Measurements from ENCODE around the gene CRB1. TPM values are rescaled to one million over a fixed set of nuclear protein-coding genes. Genes with fewer than 3 reads are reported as not detected.

The CRB1 gene
- total RNA-seq, 1 donor, result 0.09 TPM

GRCh38 chr1:197235355-197235754, 32.7 kb upstream of the CRB1 start:
- no peak for DNase-seq (ENCODE audit: low read depth)
- TF ChIP-seq, protein P1, sequence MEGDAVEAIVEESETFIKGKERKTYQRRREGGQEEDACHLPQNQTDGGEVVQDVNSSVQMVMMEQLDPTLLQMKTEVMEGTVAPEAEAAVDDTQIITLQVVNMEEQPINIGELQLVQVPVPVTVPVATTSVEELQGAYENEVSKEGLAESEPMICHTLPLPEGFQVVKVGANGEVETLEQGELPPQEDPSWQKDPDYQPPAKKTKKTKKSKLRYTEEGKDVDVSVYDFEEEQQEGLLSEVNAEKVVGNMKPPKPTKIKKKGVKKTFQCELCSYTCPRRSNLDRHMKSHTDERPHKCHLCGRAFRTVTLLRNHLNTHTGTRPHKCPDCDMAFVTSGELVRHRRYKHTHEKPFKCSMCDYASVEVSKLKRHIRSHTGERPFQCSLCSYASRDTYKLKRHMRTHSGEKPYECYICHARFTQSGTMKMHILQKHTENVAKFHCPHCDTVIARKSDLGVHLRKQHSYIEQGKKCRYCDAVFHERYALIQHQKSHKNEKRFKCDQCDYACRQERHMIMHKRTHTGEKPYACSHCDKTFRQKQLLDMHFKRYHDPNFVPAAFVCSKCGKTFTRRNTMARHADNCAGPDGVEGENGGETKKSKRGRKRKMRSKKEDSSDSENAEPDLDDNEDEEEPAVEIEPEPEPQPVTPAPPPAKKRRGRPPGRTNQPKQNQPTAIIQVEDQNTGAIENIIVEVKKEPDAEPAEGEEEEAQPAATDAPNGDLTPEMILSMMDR (IDR thresholded peaks at IDR 0.05; ENCODE audit: insufficient read depth, low read length), result no peak
- H3K4me3 ChIP-seq (ENCODE audit: low read depth, low read length), result no peak overlapping the region

- no peak for DNase-seq (ENCODE audit: low read depth)
- no peak overlapping the region for H3K4me3 ChIP-seq (ENCODE audit: low read depth, low read length)
- TF ChIP-seq, protein P1 (IDR thresholded peaks at IDR 0.05; ENCODE audit: insufficient read depth, low read length), result no peak
Observed at GRCh38 chr1:197247465-197247864, 20.6 kb upstream of the CRB1 start.

GRCh38 chr1:197249324-197249723, 18.7 kb upstream of the CRB1 start:
- TF ChIP-seq, protein P1 (IDR thresholded peaks at IDR 0.05; ENCODE audit: insufficient read depth, low read length), result no peak
- no peak overlapping the region for H3K4me3 ChIP-seq (ENCODE audit: low read depth, low read length)
- no peak for DNase-seq (ENCODE audit: low read depth)

GRCh38 chr1:197250616-197251015, 17.4 kb upstream of the CRB1 start:
- TF ChIP-seq, protein P1 (IDR thresholded peaks at IDR 0.05; ENCODE audit: insufficient read depth, low read length), result no peak
- no peak overlapping the region for H3K4me3 ChIP-seq (ENCODE audit: low read depth, low read length)
- DNase-seq (ENCODE audit: low read depth), result no peak

DNA sequence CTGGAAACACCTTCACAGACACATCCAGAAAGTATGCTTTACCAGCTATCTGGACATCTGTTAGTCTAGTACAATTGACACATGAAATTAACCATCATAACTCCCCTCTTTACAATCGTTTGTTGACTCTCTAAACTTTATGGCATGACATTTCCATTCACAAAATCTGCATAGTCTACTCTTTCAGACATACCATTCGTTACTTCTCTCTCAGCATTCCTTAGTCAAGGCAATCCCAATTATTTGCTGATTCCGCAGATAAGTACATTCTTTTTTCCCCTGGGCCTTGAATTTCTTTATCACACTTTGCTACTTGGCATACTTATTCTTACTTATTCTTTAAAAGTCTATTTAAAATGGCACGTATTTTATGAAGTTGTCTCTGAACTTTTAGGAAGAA, 15.1 kb upstream of the CRB1 start:
- TF ChIP-seq, protein P1 (IDR thresholded peaks at IDR 0.05; ENCODE audit: insufficient read depth, low read length), result no peak
- H3K4me3 ChIP-seq (ENCODE audit: low read depth, low read length), result no peak overlapping the region
- DNase-seq (ENCODE audit: low read depth), result no peak

- no peak overlapping the region for H3K4me3 ChIP-seq (ENCODE audit: low read depth, low read length)
- no peak for DNase-seq (ENCODE audit: low read depth)
- TF ChIP-seq, protein P1 (IDR thresholded peaks at IDR 0.05; ENCODE audit: insufficient read depth, low read length), result no peak
Observed at GRCh38 chr1:197254866-197255265, 13.2 kb upstream of the CRB1 start.

DNA sequence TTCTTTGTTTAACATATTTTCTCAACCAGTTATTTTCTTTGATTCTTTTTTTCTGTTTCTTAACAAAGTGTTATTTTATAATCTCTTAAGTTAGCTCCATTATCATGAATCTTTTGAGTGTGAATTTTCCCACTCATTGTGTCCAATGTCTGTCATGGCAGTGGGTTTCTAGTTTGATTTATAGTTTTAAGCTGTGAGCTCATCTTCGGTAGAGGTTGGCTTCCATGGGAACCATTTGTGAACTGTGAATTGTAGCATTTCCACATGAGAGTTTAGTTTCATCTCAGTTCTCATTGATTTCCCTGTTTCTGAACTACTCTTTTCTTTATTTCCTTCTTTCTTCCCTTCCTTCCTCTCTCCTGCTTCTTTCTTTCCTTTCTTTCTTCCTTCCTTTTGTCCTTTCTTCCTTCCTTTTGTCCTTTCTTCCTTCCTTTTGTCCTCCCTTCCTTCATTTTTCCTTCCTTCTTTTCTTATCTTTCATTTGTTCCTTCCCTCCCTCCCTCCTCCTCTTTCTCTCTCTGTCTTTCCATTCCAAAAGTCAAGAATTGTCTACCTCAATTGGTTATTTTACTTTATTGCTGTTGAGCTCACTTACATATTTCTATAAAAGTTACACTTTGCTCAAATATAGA, 3.0 kb upstream of the CRB1 start:
- H3K4me3 ChIP-seq (ENCODE audit: low read depth, low read length), result no peak overlapping the region
- DNase-seq (ENCODE audit: low read depth), result no peak
- TF ChIP-seq, protein P1 (IDR thresholded peaks at IDR 0.05; ENCODE audit: insufficient read depth, low read length), result no peak
